ENCODE results near the gene ISM1. TPM values are rescaled to one million over a fixed set of nuclear protein-coding genes. Genes with fewer than 3 reads are reported as not detected.

ISM1 gene
- total and polyA plus RNA-seq, 2 of the 13 experiments (the other 11 are each of a cell fraction or from before 2014, with no cell fraction given): 0.40 to 1.4 TPM

- no peak for TF ChIP-seq E2F2 (CRISPR knock-in tag; IDR thresholded peaks at IDR 0.05; ENCODE audit: borderline replicate concordance)
- TF ChIP-seq GMEB2 (CRISPR knock-in tag; IDR thresholded peaks at IDR 0.05; ENCODE audit: low read depth): no peak
- no peak for TF ChIP-seq SMAD9 (CRISPR knock-in tag; IDR thresholded peaks at IDR 0.05)
- no peak for TF ChIP-seq ARHGAP35 (CRISPR knock-in tag; IDR thresholded peaks at IDR 0.05; ENCODE audit: borderline replicate concordance)
- TF ChIP-seq ZNF264 (CRISPR knock-in tag; IDR thresholded peaks at IDR 0.05): peak; percentile 68; the same call in 1 of the 2 replicates
- TF ChIP-seq DMAP1 (CRISPR knock-in tag; IDR thresholded peaks at IDR 0.05): 0 out of 2 replicates have a peak, but pooled peaks have one; percentile 13
- peak; percentile 54; the same call in 1 of the 2 replicates for TF ChIP-seq ZNF281 (CRISPR knock-in tag; IDR thresholded peaks at IDR 0.05; ENCODE audit: borderline replicate concordance)
- no peak for TF ChIP-seq DDIT3 (CRISPR knock-in tag; IDR thresholded peaks at IDR 0.05)
- TF ChIP-seq ZFP36L2 (CRISPR knock-in tag; IDR thresholded peaks at IDR 0.05): no peak
- no peak; the same call in 1 of the 2 replicates for TF ChIP-seq RBAK (CRISPR knock-in tag; IDR thresholded peaks at IDR 0.05)
- peak; percentile 90 for TF ChIP-seq TEAD3 (CRISPR knock-in tag; optimal IDR thresholded peaks at IDR 0.05; ENCODE audit: borderline replicate concordance)
- no peak for TF ChIP-seq SMYD3 (CRISPR knock-in tag; IDR thresholded peaks at IDR 0.05)
- TF ChIP-seq IKZF4 (CRISPR knock-in tag; IDR thresholded peaks at IDR 0.05; ENCODE audit: borderline replicate concordance, low read depth, not compliant biosample characterization): no peak
- peak; percentile 85 for TF ChIP-seq HMG20B (CRISPR knock-in tag; conservative IDR thresholded peaks at IDR 0.05)
- TF ChIP-seq MBD4 (IDR thresholded peaks at IDR 0.05; ENCODE audit: borderline replicate concordance, low read length): no peak
- peak; percentile 94 for TF ChIP-seq HMG20A (CRISPR knock-in tag; IDR thresholded peaks at IDR 0.05; ENCODE audit: borderline replicate concordance)
- no peak for TF ChIP-seq HDAC6 (IDR thresholded peaks at IDR 0.05; ENCODE audit: low read depth, low read length)
- TF ChIP-seq ZNF207 (IDR thresholded peaks at IDR 0.05; ENCODE audit: borderline replicate concordance): no peak
- no peak for TF ChIP-seq ZNF18 (CRISPR knock-in tag; IDR thresholded peaks at IDR 0.05; ENCODE audit: insufficient replicate concordance)
- peak; percentile 64; the same call in 1 of the 2 replicates for TF ChIP-seq IKZF5 (CRISPR knock-in tag; IDR thresholded peaks at IDR 0.05)
- TF ChIP-seq ZSCAN9 (CRISPR knock-in tag; IDR thresholded peaks at IDR 0.05; ENCODE audit: borderline replicate concordance): peak; percentile 77
- 0 out of 2 replicates have a peak, but pooled peaks have one; percentile 63 for TF ChIP-seq ZNF580 (CRISPR knock-in tag; IDR thresholded peaks at IDR 0.05; ENCODE audit: borderline replicate concordance, low read depth)
Measured at GRCh38 chr20:13245250-13245723, 24.2 kb downstream of the ISM1 start (continued).

All from HepG2 (cell line).